BJ (cell line): Measurements from ENCODE around the gene CTNND1. TPM values are rescaled to one million over a fixed set of nuclear protein-coding genes. Genes with fewer than 3 reads are reported as not detected.

ENCODE experiments used
- CTCF ChIA-PET: fragments of 350-600 bp; formaldehyde crosslinking; extraction: SDS; loops from one replicate; lab custom pipeline; 2021; ENCODE audit warnings: antibody characterized with exemption, inconsistent platforms; lab: Yijun Ruan, JAX
- POLR2A ChIA-PET: fragments of 300-600 bp; sonication (Branson Sonifier 250); formaldehyde crosslinking; extraction: SDS; loops from one replicate; lab custom pipeline; 2021; ENCODE audit warnings: antibody characterized with exemption; lab: Charles Lee
- DNase-seq: peaks from one replicate; pipeline ENCODE4 v3.0.0-alpha.2; 2011; ENCODE audit warnings: low read depth
- H3K27me3 ChIP-seq: 2 replicates; pipeline ENCODE4 v1.6.0; 2011; ENCODE audit warnings: low read length; ENCODE audit not compliant: control insufficient read depth, insufficient read depth
- H3K36me3 ChIP-seq: 2 replicates; pipeline ENCODE4 v1.5.1; 2011; ENCODE audit warnings: low read length; ENCODE audit not compliant: control insufficient read depth, insufficient read depth
- H3K4me3 ChIP-seq: 2 replicates; pipeline ENCODE4 v1.5.1; 2011; ENCODE audit warnings: low read depth, mild to moderate bottlenecking, control low read depth, low read length
- CTCF ChIP-seq: IDR thresholded peaks from 2 replicates; pipeline ENCODE4 v1.5.1; 2011; ENCODE audit warnings: low read depth, mild to moderate bottlenecking, control low read depth, inconsistent platforms, low read length, moderate library complexity; ENCODE audit not compliant: insufficient read depth
- polyA plus RNA-seq: library from polyadenylated mRNA; depleted of rRNA; stranded (reverse); fragments of >200 nt; gene quantifications from 2 replicates; pipeline ENCODE4 v1.2.3, GENCODE V29; 2011

CTNND1 gene
- polyA plus RNA-seq, 1 experiment: 286 TPM

- no peak for TF ChIP-seq CTCF
- Histone ChIP-seq H3K27me3 (no peaks in the 10 kb centered on the region), H3K36me3 (peaks cover 17% of the 10 kb centered on the region), H3K4me3 (peak within 1 kb of the TSS; percentile 84)
- DNase-seq: peak; percentile 82
- ChIA-PET CTCF (interaction anchor here (0.5 to 1.5 kb wide), 4 partner anchors 14 to 59 kb away, joined by 3 to 9 read pairs (median 3); partner anchors contain the start of gene CTNND1), POLR2A (interaction anchor here (0.6 to 1.3 kb wide), 5 partner anchors 24 to 805 kb away, joined by 3 to 6 read pairs (median 3); partner anchors contain the start of genes MED19 and TMX2)
Observed at GRCh38 chr11:57741132-57742086, 20.2 kb upstream of the CTNND1 start, which contains the start of gene SELENOH. TSS of gene SELENOH (plus strand) at chr11:57741491. CDS start at chr11:57741596, 105 bp downstream.

GRCh38 chr11:57742087-57742452 is 19.5 kb upstream of the CTNND1 start:
- no peak for TF ChIP-seq CTCF
- Histone ChIP-seq H3K4me3 (peak overlapping the region; percentile 84), H3K36me3 (peaks cover 17% of the 10 kb centered on the region), H3K27me3 (no peaks in the 10 kb centered on the region)
- no peak for DNase-seq
- POLR2A ChIA-PET: interaction anchor here (0.6 to 1.3 kb wide), 3 partner anchors 30 to 805 kb away, joined by 3 to 6 read pairs (median 6); partner anchors contain the start of gene MED19
- CTCF ChIA-PET: interaction anchor here (1.5 kb wide), 1 partner anchor 59 kb away, joined by 9 read pairs; no protein-coding TSS in a partner anchor

- POLR2A ChIA-PET: no interaction called here
- CTCF ChIA-PET: interaction anchor here (2.0 kb wide), 1 partner anchor 57 kb away, joined by 10 read pairs; no protein-coding TSS in a partner anchor
- TF ChIP-seq CTCF: no peak
- Histone ChIP-seq H3K36me3 (peaks cover 15% of the 10 kb centered on the region), H3K27me3 (no peaks in the 10 kb centered on the region), H3K4me3 (no peak overlapping the region)
- DNase-seq: no peak
Observed at GRCh38 chr11:57744357-57744756, 17.2 kb upstream of the CTNND1 start.

- no peaks in the 10 kb centered on the region for H3K27me3 ChIP-seq
- CTCF ChIA-PET: interaction anchor here (1.9 to 2.0 kb wide), 2 partner anchors 56 to 769 kb away, joined by 4 to 10 read pairs; no protein-coding TSS in a partner anchor
- H3K36me3 ChIP-seq: peaks cover 15% of the 10 kb centered on the region
- no peak for TF ChIP-seq CTCF
- DNase-seq: no peak
- POLR2A ChIA-PET: no interaction called here
- no peak overlapping the region for H3K4me3 ChIP-seq
Observed at GRCh38 chr11:57745206-57745605, 16.4 kb upstream of the CTNND1 start.

GRCh38 chr11:57746920-57747319 is 14.7 kb upstream of the CTNND1 start:
- TF ChIP-seq CTCF: no peak
- no peaks in the 10 kb centered on the region for H3K27me3 ChIP-seq
- H3K4me3 ChIP-seq: no peak overlapping the region
- ChIA-PET CTCF (interaction anchor here (2.0 to 3.5 kb wide), 2 partner anchors 18 to 53 kb away, joined by 5 to 21 read pairs; no protein-coding TSS in a partner anchor), POLR2A (no interaction called here)
- no peak for DNase-seq
- H3K36me3 ChIP-seq: peaks cover 15% of the 10 kb centered on the region
